Suprapubic skin (tissue), 4 donors: ENCODE data around the gene AMPD3.

Experiments used
- EP300 ChIP-seq: sonication (generic); formaldehyde crosslinking; IDR thresholded peaks from one replicate; pipeline ENCODE4 v1.6.1; 2017; ENCODE audit warnings: antibody characterized with exemption
- POLR2A ChIP-seq, 2 donors: fragments of 450-650 bp; IDR thresholded peaks; one replicate each; pipeline ENCODE4 v1.6.1; 2017; ENCODE audit warnings: antibody characterized with exemption in 2 of 2, mild to moderate bottlenecking in 2 of 2, moderate library complexity in 2 of 2
- POLR2AphosphoS5 ChIP-seq, 3 donors: sonication (generic); formaldehyde crosslinking; IDR thresholded peaks; one replicate each; pipeline ENCODE4 v1.6.1; 2017; ENCODE audit warnings: antibody characterized with exemption in 3 of 3
- TF ChIP-seq, protein P1 (sequence below), 2 donors: fragments of 200-600 bp in 1 of 2; fragments of 450-650 bp in 1 of 2; sonication (generic) in 1 of 2; IDR thresholded peaks; one replicate each; pipeline ENCODE4 v1.5.1; 2016 to 2019; ENCODE audit warnings: antibody characterized with exemption in 2 of 2, mild to moderate bottlenecking in 1 of 2, moderate library complexity in 1 of 2

DNA sequence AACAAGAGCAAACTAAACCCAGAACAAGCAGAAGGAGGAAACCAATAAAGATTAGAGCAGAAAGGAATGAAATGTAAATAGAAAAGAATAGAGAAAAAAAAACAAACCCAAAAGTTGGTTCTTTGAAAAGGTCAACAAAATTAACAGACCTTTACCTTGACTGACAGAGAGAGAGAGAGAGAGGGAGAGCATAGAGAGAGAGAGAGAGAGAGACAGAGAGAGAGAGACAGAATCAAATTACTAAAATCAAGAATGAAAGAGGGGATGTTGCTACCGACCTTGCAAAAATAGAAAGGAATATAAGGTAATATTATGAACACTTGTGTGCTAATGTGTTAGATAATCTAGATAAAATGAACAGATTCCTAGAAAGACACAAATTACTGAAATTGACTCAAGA is 22.6 kb upstream of the AMPD3 start:
- no peak for TF ChIP-seq POLR2A (IDR thresholded peaks at IDR 0.05)
- TF ChIP-seq, protein P1, sequence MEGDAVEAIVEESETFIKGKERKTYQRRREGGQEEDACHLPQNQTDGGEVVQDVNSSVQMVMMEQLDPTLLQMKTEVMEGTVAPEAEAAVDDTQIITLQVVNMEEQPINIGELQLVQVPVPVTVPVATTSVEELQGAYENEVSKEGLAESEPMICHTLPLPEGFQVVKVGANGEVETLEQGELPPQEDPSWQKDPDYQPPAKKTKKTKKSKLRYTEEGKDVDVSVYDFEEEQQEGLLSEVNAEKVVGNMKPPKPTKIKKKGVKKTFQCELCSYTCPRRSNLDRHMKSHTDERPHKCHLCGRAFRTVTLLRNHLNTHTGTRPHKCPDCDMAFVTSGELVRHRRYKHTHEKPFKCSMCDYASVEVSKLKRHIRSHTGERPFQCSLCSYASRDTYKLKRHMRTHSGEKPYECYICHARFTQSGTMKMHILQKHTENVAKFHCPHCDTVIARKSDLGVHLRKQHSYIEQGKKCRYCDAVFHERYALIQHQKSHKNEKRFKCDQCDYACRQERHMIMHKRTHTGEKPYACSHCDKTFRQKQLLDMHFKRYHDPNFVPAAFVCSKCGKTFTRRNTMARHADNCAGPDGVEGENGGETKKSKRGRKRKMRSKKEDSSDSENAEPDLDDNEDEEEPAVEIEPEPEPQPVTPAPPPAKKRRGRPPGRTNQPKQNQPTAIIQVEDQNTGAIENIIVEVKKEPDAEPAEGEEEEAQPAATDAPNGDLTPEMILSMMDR (IDR thresholded peaks at IDR 0.05): no peak
- TF ChIP-seq POLR2AphosphoS5 (IDR thresholded peaks at IDR 0.05): no peak
- no peak for TF ChIP-seq EP300
